ENCODE measurements around the gene SH3GL2.

DNA sequence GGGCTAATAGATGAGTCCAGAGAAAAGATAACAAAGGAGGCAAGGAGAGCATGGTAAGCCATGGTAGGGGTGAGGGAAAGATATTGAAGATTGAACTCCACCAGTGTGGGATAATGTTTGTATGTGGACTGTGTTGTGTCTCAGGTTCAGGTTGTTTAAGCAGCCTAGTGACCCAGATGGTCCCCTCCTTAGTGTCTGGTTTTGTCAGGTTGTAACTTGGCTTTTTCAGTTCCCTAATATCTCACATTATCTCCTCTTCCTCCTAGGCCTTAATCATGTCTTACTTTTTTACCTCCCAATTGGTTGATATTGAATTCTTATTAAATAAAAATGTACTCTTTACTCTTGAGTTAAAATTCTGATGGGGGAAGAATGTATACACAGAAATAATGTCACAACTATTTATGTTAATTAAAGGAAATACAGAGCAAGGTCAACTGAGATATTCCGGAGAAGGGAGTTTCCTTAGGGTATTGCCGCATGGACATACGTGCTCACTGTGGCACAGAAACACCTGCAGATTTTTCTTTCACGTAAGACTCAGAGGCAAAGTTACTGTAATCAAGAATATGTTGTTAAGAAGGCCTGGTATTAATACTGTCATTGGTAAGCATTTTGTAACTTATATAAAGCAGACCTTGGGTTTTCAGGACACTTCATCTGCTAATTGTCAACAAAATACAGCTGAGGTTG, 23.4 kb upstream of the SH3GL2 start:
- TF ChIP-seq, protein P1, sequence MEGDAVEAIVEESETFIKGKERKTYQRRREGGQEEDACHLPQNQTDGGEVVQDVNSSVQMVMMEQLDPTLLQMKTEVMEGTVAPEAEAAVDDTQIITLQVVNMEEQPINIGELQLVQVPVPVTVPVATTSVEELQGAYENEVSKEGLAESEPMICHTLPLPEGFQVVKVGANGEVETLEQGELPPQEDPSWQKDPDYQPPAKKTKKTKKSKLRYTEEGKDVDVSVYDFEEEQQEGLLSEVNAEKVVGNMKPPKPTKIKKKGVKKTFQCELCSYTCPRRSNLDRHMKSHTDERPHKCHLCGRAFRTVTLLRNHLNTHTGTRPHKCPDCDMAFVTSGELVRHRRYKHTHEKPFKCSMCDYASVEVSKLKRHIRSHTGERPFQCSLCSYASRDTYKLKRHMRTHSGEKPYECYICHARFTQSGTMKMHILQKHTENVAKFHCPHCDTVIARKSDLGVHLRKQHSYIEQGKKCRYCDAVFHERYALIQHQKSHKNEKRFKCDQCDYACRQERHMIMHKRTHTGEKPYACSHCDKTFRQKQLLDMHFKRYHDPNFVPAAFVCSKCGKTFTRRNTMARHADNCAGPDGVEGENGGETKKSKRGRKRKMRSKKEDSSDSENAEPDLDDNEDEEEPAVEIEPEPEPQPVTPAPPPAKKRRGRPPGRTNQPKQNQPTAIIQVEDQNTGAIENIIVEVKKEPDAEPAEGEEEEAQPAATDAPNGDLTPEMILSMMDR (IDR thresholded peaks at IDR 0.05): no peak
- TF ChIP-seq POLR2A (IDR thresholded peaks at IDR 0.05): no peak
